Hindlimb muscle (tissue), 1 donor: ENCODE data around the gene ZNF142. TPM values are rescaled to one million over a fixed set of nuclear protein-coding genes. Genes with fewer than 3 reads are reported as not detected.

Experiments
- DNase-seq: peaks from one replicate; pipeline ENCODE4 v3.0.0-alpha.2; 2013
- polyA plus RNA-seq: library from polyadenylated mRNA; unstranded; fragments of 120-200 nt; gene quantifications from one replicate; pipeline ENCODE4 v1.2.1, GENCODE V29; 2013; ENCODE audit not compliant: insufficient read length

Gene ZNF142
- polyA plus RNA-seq, 1 donor, result 16.8 TPM

DNA sequence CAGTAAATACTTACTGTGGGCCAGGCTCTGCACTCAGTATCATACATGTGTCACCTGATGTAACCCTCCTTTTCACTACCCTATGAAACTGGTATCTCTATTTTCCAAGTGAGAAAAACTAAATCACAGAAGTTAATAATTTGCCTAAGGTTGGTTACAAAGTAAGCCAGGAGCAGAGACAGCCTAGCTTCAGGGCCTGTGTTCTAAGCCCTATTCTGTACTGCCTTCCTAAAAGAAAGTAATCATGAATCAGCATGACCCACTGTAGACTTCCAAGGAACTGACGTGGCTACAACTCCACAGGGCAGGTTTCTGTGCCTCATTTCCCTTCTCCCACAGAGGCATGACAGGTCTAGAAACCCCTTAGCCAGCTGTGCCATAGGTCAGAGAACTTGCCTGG, 14.3 kb downstream of the ZNF142 start:
- DNase-seq, result no peak

DNA sequence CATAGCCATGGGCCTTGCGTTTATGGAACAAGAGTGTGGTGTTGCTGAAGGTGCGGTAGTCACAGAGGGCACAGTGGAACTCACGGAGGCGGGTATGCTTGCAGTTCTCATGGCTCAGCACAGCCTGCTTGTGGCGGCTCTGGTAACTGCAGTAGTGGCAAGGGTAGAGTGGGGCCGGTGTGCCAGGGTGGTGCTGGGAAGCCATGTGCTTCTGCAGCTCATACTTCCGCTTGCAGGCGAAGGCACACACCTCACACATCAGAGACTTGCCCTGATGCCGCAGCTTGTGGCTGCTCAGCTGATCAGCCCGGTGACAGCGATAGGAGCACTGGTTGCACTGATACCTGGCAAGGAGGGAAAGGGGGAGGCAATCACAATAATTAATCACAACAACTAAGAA, 14.7 kb downstream of the ZNF142 start:
- DNase-seq, result no peak

DNA sequence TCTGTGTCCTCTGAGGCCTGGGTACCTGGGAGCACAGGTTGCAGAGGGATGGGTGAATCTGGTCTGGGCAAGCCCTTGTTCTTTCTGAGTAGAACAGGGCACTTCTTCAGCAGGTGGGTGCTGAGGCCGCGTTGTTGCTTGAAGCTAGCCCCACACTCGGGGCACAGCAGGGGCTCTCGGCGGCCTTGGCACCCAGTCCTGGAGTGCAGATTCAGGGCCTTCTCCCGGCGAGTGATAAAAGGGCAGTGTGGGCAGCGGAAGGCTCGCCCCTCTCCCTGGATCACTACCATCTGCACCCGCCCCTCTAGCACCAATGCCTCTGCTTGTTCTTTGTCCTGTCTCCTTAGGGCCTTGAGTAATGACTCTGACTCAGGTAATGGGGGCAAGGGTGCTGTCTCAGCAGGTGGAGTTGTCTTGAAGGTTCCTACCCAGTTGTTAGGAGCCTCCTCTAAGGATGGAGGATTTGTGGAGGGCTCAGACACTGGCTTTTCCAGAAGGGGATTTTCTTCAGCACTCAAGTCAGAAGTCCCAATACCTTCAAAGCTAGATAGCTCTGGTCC, 15.6 kb downstream of the ZNF142 start:
- DNase-seq, result no peak

DNA sequence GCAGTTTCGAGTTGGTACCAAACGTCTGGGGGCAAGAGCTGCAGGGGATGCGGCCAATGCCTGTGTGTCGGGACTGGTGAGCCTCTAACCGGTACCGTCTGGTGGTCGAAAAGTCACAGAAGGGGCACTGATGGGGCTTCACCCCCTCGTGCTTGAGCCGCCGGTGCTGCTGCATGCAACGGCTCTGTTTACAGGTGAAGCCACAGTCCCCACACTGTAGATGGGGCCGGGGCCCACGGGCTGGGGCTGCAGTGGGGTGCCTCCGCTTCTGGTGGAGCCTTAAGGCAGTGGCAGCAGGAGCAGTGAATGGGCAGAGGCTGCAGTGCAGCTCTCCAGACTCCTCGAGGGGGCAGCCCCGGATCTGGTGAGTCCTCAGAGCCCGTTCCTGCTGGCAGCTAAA, 16.6 kb downstream of the ZNF142 start:
- no peak for DNase-seq

DNA sequence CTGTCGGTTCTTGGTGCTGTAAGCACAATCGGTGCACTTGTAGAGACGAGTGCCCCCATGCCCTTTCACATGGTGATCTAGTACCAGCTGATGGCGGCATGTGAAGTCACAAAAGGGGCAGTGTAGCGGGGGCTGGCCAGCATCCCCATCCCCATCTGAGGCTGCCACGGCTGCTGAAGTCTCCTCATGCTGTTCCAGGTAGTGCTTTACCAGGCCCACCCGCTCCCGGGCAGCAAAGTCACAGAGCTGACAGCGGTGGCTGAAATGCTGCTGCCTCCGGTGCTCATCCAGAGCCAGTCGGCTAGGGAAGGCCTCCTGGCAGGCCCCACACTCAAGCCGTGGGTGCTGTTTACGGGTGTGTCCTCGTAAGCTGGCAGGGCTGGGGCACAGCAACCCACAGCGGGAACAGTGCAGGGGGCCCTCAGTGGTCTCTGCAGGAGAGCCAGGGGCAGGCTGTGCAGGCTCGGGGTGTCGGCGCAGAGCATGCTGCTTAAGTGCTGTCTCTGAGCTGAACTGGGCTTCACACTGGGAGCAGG, 17.2 kb downstream of the ZNF142 start:
- DNase-seq, result no peak

DNA sequence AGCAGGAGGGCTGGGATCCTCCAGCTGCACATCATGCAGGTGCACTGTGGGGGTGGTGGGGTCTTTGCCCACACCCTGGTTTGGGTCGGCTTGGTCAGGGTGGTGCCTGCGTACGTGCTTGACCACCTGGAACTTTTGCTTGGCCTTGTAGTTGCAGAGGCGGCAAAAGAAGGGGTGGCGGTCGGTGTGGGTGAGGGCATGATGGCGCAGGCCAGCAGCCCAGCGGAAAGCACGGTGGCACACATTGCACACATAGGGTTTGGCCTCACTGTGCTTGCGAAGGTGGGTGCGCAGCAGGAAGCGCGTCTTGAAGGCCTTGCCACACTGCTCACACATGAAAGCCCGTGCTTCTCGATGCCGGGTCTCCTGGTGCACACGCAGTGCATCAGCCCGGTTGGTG, 21.1 kb downstream of the ZNF142 start:
- DNase-seq, result no peak

DNA sequence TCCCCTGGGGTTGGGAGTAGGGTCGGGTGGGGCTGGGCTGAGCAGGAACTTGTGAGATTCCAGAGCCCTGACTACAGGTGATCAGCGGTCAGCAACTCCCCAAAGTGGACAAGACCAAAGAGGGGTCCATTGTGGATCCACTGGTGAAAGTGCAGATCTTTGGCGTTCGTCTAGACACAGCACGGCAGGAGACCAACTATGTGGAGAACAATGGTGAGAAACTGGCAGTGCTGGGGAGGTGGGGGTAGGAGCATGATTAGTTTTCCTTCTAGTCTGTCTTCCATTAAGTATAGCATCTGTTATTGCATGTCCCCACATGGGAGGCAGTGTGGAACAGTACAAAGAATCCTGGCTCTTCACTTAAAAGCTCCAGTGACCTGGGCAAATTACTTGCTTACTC, 23.7 kb downstream of the ZNF142 start:
- no peak for DNase-seq

DNA sequence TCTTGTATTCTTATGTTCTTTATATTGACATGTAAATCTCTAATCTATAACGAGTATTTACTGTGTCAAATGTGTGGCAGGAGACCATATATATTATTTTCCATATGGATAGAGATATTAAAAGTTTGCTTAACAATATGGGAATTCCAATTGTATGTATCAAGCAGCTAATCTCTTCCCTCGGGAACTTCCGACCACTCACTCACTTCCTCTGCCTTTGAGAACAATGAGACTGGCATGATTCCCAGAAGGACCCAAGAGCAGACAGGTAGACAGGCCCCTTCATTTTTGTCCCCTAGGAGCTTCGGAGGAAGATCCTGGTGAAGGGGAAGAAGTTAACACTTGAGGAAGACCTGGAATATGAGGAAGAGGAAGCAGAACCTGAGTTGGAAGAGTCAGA, 27.6 kb downstream of the ZNF142 start:
- no peak for DNase-seq

DNA sequence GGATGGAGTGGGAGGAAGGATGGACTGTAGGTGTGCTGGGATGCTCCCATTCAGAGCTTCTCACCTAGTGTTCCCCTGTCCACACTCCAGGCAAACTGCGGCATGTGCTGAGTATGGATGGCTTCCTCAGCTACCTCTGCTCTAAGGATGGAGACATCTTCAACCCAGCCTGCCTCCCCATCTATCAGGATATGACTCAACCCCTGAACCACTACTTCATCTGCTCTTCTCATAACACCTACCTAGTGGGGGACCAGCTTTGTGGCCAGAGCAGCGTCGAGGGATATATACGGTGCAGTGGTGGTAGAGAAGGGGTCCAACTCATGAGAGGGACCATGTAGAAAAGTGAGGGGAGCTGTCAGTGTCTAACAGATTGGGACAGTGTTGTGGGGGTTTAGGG, 31.5 kb downstream of the ZNF142 start:
- no peak for DNase-seq

DNA sequence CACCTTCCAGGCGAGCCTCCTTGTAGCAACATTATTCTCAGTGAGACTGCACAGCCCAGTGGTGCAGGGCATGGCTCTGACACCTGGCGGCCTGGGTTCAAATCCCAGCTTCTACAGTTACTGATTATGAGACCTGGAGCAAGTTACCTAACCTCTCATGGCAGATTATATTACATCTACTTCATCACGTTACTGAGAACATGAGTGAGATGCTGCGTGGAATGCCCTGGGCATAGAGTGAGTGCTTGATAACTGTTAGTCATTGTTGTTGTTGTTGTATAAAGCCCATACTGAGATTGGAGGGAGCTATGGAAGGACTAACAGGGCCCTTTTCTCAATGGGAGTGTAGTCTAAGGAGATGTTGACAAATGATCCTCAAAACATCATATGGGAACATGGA, 33.1 kb downstream of the ZNF142 start:
- no peak for DNase-seq

DNA sequence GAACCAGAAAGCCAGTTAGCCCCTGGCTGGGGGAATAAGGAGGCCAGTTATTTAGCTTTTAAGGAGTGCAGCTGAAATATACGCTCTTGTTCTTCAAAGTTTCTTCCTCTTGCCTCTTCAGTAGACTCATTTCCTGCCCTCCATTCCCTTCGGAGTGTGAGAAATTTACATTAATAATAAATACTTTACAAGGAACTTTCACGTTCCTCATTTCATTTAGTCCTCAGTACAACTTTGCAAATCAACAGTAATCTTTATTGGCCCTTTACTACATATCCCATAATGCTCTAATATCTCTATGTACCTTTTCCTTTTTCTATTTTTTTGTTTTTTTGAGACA, 36.1 kb downstream of the ZNF142 start:
- DNase-seq, result no peak

DNA sequence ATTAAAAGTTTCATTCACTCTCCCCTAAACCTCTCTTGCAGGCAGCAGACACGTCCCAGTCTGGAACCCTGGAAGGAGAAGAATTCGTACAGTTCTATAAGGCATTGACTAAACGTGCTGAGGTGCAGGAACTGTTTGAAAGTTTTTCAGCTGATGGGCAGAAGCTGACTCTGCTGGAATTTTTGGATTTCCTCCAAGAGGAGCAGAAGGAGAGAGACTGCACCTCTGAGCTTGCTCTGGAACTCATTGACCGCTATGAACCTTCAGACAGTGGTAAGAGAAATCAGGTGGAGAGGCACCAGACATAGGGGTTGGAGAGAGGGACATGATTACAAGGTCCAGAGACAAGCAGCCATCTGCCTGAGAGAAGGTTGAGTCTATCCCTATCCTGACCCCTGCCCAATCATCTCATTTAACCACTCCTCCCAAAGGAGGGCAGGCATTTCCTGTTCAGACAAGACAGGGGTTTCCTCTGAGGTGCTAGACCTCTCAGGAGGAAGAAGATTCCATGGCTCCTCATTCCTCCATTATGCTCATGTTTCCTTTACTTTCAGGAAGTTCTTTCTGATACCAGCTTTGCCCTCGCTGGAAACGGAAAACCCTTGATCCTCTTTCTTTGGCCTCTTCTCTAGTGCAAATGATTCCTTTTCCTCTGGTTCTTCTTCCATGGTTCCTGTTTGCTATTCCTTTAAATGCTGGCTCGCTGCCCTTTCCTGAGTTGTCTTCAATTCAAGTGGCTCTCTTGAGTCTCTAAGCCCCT, 36.6 kb downstream of the ZNF142 start:
- DNase-seq, result no peak

DNA sequence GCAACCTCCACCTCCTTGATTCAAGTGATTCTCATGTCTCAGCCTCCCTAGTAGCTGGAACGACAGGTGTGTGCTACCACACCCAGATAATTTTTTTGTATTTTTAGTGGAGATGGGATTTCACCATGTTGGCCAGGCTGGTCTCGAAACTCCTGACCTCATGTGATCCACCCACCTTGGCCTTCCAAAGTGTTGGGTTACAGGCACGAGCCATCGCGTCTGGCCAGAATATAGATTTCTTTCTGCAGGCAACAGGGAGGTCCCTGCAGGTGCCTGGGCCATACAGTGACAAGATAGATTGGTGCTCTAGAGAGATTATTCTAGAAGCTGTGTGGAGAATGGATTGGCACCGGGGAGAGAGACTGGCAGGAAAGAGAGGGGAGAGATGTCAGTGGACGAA, 38.4 kb downstream of the ZNF142 start:
- DNase-seq, result no peak

DNA sequence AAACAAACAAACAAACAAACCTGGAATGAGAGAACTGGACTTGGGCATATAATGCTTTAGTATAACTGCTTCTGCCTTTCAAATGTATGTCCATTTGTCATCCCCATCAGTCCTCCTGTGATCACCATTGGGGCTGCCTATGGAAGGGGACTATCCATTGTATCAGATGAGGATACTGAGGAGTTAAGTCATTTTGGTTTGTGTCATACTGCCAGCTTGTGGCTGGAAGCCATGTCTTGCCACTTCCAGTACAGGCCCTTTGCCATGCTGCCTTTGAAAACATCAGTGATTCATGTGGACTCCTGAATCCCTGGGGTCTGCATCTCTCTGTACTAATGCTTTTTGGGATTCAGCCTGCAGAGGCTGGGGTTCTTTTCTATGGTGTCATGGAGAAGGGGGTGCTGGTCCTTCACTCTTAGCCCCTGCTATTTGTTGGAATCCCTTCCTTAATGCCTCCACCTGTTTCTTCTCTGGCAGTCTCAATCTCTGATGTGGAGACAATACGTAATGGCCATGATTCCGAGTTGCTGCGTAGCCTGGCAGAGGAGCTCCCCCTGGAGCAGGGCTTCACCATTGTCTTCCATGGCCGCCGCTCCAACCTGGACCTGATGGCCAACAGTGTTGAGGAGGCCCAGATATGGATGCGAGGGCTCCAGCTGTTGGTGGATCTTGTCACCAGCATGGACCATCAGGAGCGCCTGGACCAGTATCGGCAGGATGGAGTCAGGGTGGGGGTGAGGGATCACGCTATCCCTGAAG, 41.1 kb downstream of the ZNF142 start:
- DNase-seq, result no peak

DNA sequence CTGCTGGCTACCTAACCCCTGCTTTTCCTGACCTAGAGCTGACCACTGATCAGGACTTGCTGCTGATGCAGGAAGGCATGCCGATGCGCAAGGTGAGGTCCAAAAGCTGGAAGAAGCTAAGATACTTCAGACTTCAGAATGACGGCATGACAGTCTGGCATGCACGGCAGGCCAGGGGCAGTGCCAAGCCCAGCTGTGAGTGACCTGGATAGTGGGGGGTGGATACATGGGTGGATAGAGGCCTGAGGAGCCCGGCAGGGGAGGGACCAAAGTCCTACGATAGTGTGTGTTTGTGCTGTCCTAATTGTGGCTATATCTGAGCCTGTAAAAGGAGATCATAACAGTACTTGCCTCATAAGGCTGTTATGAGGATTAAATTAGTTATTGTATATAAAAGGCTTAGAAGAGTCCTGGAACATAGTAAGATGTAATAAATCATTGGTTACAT, 43.5 kb downstream of the ZNF142 start:
- no peak for DNase-seq

DNA sequence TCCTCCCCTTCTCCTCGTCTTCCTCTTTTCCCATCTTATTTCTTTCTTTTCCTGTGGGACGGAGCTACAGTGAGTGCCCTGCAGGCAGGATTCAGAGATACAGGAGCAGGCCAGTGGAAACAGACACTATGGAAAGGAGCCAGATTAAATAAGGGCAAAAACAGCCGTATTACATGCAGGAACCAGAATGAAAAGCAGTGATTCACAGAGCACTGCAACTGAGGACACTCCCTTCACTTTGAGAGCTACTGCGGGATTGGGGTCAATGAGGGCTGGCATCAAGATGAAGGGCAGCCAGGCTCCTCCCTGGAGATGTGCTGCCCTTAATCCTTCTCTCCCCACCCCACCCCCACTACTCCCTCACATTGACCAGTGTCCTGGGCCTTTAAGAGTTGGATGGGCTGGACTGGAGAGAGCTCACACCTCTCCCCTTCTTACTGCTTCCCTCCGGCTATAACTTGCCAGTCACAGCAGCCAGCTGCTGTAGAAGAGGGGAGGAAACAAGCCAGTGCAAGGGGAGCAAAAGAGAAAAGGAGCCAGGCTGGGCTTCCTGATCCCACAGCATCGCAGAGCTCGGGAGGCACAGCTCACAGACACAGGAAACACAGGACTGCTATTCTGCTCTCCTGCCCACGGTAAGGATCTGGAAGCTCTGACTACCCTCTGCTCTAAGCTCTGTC, 51.8 kb downstream of the ZNF142 start, which contains the start of gene PLCD4:
Gene PLCD4 (plus strand): TSS at position 464 of the 680 bp plus-strand sequence. CDS start 7,841 bp downstream, outside the sequence.
- DNase-seq, result peak; percentile 74

DNA sequence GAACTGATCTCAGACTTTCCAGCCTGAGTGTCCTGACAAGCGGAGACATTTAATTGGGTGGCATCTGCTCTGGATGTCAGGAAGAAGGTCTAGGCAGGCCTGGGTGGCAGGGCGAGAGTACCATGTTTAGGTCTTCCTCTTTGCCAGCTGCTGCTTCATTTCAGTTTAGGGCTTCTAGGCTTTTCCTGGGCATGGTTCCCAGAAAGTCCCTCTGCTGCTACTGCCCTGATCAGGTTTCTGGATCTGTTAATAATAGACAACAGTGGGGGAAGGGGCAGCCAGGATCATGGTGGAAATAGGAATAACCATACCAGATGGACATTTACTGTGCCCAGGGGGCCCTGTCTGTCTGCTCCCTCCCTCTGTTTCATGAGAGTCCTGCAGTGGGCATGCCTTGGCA, 54.0 kb downstream of the ZNF142 start:
- peak; percentile 75 for DNase-seq

Other genes with a start within 250 kb of the ZNF142 start
- 0.09 TPM for gene VIL1, start 240.5 kb downstream of the ZNF142 start, polyA plus RNA-seq
- gene USP37, start 91.3 kb downstream of the ZNF142 start, polyA plus RNA-seq, result 10.1 TPM
- gene CNOT9, start 90.8 kb downstream of the ZNF142 start, polyA plus RNA-seq, result 38.7 TPM
- 61.5 TPM for gene PLCD4, start 51.7 kb downstream of the ZNF142 start, polyA plus RNA-seq
- gene BCS1L, start 60 bp upstream of the ZNF142 start, polyA plus RNA-seq, result 38.9 TPM
- 29.4 TPM for gene RNF25, start 12.4 kb upstream of the ZNF142 start, polyA plus RNA-seq
- gene STK36, start 12.5 kb upstream of the ZNF142 start, polyA plus RNA-seq, result 28.0 TPM
- 26.8 TPM for gene TTLL4, start 51.2 kb upstream of the ZNF142 start, polyA plus RNA-seq
- gene CYP27A1, start 122.5 kb upstream of the ZNF142 start, polyA plus RNA-seq, result 25.4 TPM
- gene PRKAG3, start 172.2 kb upstream of the ZNF142 start, polyA plus RNA-seq, result 44.4 TPM
- gene WNT6, start 200.2 kb upstream of the ZNF142 start, polyA plus RNA-seq, result 0.45 TPM
- gene WNT10A, start 221.2 kb upstream of the ZNF142 start, polyA plus RNA-seq, result 0.23 TPM